ENCODE results near the gene TFDP1.
A peak's percentile ranks its signal among the peaks of the same experiment; 100 is the strongest.

The TFDP1 gene, protein sequence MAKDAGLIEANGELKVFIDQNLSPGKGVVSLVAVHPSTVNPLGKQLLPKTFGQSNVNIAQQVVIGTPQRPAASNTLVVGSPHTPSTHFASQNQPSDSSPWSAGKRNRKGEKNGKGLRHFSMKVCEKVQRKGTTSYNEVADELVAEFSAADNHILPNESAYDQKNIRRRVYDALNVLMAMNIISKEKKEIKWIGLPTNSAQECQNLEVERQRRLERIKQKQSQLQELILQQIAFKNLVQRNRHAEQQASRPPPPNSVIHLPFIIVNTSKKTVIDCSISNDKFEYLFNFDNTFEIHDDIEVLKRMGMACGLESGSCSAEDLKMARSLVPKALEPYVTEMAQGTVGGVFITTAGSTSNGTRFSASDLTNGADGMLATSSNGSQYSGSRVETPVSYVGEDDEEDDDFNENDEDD

DNA sequence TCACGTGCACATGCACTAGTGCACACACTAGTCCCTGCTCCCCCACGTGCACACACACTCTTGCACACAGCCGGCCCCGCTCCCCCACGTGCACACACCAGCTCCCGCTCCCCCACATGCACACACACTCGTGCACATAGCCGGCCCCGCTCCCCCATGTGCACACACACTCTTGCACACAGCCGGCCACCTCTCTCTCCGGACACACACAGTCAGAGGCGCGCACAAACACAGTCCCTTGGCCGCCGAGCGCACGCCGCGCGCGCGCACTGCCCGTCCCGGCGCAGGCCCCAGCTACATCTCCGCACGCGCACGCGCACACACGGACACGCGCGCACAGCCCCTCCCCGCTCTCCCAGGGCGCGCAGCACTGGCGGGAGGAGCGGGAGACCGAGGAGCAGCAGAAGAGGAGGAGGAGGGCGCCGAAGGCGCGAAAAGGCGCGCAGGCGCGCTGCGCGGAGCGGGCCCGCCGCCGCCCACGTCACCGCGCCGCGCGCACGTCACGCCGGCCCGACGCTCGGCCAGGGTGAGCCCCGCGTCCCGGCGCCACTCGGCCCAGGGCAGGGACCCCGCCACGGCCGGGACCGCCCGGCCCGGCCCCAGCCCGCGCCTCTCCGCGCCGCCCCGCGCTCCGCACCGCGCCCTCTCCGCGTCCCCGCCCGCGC lies at the start of gene TFDP1:
Gene TFDP1 (plus strand): TSS at position 549 of the 665 bp plus-strand sequence. CDS start 1,085 bp downstream, outside the sequence.
- peak; percentile 50 for DNase-seq

GRCh38 chr13:113535381-113535781 lies 49.2 kb upstream of the TFDP1 start:
- DNase-seq = no peak

- DNase-seq = no peak
These were observed 48.0 kb upstream of the TFDP1 start for GRCh38 chr13:113536461-113537110.

DNA sequence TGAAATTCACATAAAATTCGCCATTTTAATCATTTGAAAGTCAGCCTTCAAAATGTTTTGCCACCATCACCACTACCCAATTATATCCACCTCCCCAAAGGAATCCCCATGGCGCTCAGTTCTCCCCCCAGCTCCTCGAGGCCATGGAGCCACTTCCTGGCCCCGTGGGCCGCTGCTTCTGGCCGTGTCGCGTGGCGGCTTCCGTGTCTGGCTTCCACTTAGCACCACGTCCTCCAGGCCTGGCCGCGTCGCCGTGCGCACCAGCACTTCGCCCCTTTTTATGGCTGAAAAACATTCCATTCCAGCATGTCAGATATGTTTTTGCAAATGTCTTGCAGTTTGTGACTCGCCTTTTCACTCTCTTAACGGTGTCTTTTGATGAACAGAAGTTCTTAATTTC lies 47.3 kb upstream of the TFDP1 start:
- no peak for DNase-seq

GRCh38 chr13:113537909-113538688 lies 46.5 kb upstream of the TFDP1 start:
- DNase-seq = no peak

DNA sequence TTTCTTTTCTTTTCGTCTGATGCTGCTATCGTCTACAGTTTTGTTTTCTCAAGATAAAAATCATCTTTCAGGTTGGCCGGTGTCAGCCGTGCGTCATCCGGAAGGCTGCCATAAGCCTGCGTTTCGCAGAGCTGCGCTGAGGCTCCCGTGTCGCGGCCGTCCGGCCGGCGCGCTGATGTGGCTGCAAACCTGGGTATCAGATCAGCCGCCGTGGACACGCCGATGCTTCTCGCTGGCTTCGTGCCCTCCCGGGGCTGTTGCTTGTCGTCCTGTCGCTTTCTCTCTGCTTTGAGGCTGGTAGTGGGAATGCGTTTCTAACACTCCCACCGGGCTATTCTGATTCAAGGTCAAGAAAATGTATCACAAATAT lies 45.9 kb upstream of the TFDP1 start:
- DNase-seq = no peak

GRCh38 chr13:113539176-113539575 lies 45.4 kb upstream of the TFDP1 start:
- DNase-seq = no peak

GRCh38 chr13:113539822-113540221 lies 44.7 kb upstream of the TFDP1 start:
- no peak for DNase-seq

DNA sequence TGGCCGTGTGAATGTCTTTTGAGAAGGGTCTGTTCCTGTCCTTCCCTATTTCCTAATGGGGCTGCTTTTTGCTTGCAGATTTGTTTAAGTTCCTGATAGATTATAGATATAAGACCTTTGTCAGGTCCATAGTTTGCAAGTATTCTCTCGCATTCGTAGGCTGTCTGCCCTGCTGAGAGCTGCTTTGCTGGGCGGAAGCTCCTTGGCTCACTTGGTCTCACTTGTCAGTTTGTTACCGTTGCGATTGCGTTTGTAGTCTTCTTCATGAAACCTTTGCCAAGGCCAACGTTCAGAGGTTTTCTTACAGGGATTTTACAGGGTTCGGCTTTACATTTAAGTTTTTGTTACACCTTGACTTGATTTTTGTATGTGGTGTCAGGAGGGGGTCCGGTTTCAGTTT lies 44.0 kb upstream of the TFDP1 start:
- no peak for DNase-seq

DNA sequence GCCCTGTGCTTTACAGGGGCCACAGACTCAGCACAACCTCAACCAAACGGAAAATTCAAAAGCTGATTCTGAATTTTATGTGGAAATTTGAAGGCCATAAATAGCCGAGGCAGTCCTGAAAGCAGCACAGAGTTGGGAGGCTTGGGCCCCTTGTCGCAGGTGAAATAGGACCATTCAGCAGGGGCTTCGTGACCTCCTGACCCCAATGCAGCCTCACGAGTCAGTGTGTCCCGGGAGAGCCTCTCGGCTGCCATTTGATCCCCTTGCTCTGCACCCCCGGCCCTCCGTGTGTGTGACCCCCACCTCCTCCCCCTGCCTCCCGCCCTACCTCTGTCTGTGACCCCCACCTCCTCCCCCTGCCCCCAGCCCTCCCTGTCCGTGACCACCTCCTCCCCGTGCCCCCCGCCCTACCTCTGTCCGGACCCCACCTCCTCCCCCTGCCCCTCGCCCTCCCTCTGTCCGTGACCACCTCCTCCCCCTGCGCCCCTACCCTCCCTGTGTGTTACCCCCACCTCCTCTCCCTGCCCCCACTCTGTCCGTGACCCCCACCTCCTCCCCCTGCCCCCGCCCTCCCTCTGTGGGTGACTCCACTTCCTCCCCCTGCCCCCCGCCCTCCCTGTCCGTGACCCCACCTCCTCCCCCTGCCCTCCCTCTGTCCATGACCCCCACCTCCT lies 41.7 kb upstream of the TFDP1 start:
- DNase-seq = no peak

GRCh38 chr13:113544071-113544891 lies 40.3 kb upstream of the TFDP1 start:
- no peak for DNase-seq

DNA sequence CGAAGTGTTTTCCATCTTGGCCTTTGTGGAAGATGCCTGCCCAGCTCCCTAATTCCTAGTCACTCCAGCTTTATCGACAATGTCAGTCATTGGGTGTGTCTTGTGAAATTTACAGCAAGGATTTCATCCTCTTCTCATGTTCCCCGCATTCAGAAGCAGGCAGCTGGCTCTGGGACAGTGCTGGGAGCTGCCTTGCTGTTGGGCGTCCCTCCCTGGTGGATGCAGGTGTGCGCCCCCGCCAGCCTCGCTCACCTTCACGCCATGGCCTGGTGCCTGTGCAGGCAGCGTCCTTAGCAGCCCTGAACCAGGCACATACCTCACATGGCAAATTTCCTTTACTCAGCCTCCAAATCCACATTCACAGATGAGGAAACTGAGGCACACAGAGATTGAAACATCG lies 39.7 kb upstream of the TFDP1 start:
- DNase-seq = no peak

GRCh38 chr13:113545455-113545930 lies 39.1 kb upstream of the TFDP1 start:
- DNase-seq = no peak

GRCh38 chr13:113545931-113546516 lies 38.5 kb upstream of the TFDP1 start:
- no peak for DNase-seq

DNA sequence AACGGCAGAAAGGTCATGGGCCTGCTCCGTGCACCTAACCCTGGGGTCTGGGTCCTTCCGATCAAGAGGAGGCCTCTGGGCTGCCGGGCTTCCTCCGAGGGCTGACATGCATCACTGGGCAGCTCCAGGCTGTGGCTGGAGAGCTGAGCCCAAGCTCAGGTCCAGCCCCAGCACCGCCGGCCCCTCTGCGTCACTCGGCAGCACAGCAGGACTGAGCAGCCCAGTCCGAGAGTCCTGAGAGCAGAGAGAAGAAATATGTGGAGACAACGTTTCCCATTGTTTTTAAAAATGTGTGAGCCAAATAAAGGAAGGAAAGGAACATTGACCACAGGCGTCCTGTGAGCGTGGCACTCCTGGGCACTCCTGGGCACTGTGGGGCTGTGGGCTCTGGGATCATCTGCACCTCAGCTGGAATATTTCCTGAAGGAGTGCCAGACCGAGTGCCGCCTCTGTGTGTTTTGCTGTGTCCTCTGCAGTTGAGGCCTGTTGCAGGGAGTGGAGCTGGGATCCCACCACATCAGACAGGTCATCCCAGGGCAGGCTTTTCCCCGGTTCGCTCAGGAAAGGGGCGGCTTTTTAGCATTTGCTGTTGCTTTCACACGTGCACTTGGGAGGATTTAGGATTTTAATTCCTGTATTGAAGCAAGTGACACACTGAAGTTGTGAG lies 37.8 kb upstream of the TFDP1 start:
- DNase-seq = no peak

DNA sequence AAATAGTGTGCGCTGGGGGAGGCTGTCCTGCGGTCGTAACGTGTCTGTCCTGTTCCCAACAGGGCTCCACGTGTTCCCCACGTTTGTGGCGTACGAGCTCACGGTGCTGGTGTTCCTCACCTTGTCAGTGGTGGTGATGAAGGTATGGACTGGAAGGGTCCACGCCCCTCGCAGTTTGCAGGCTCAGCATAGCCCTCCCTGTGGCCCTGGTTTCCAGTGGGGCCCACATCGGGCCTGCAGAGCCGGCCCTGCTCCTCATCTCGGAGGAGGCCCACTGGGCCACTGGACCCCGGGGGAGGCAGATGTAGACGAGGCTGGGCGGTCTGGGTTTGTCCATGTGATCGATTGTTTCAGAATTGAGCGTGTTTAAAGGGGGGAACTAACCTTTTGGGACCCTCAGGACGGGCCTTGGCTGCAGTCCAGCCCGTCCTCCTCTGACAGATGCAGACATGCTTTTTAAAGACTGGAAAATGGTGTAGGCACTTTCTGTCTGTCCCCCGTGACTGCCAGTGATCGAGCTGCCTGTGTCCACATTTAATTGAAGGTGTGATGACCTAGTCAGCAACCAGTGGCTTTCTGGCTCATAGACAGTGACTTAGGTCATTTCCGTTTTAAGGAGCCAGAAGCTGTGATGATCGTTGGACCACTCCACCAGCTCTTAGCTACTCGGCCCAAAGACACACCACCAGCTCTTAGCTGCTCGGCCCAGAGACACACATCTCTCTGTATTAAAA lies 37.1 kb upstream of the TFDP1 start:
- no peak for DNase-seq

DNA sequence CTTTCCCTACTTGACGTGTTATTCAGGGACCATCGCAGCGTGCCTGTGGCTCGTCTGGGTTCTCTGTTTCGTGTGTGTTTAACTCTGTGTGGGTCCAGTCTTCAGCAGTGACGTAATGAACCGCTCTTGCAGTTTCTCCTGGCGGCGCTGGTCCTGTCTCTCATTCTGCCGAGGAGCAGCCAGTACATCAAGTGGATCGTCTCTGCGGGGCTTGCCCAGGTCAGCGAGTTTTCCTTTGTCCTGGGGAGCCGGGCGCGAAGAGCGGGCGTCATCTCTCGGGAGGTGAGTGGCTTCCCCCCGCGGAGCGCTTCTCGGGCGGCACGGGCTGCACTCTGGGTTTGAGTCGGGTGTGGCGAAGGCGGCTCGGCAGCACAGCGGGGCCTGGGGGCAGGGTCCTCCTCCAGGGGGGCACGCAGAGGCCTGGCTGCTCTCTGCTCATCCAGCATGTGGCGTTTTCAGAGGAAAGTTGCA lies 36.3 kb upstream of the TFDP1 start:
- no peak for DNase-seq

GRCh38 chr13:113548778-113549621 lies 35.6 kb upstream of the TFDP1 start:
- no peak for DNase-seq

DNA sequence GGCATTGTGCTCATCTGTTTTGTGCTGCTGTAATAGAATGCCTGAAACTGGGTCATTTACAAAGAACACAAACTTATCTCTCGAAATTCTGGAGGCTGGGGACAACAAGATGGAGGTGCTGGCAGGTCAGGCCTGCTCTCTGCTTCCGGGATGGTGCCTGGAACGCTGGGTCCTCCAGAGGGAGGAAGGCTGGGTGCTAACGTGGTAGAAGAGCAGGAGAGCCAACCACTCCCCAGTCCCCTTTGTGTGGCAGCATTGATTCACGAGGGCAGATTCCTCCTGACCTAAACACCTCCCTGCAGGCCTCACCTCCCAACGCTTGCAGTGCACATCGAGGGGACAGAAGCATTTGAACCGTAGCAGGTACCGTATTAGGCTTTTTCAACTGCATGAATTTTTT lies 34.1 kb upstream of the TFDP1 start:
- no peak for DNase-seq
